ENCODE data around the gene ATRX.

- TF ChIP-seq CTCF (IDR thresholded peaks at IDR 0.05) (no peak), EZH2 (IDR thresholded peaks at IDR 0.05; ENCODE audit: borderline replicate concordance, insufficient read depth, low read depth, low read length, poor library complexity, severe bottlenecking) (no peak)
Measured at GRCh38 chrX:77561372-77561771, 224.6 kb downstream of the ATRX start.

All from B cell (primary cell).